ENCODE data around the gene SLC6A12.

Gene SLC6A12

GRCh38 chr12:252636-253035 is 38.7 kb upstream of the SLC6A12 start:
- WGBS, 2 experiments: 58 to 71% methylated on average over 4 to 5 of the region's 5 CpGs
- no peaks in the 10 kb centered on the region for H3K36me3 ChIP-seq (ENCODE audit: control insufficient read depth, insufficient read depth, low read length)

GRCh38 chr12:247271-247670 is 33.3 kb upstream of the SLC6A12 start:
- Histone ChIP-seq H3K4me3 (ENCODE audit: insufficient read depth, low read depth, low read length) (no peak overlapping the region), H3K27ac (ENCODE audit: insufficient read depth, low read depth, low read length, poor library complexity, severe bottlenecking) (no peak overlapping the region), H3K36me3 (ENCODE audit: control insufficient read depth, insufficient read depth, low read length) (no peaks in the 10 kb centered on the region), H3K9me3 (ENCODE audit: control insufficient read depth, low read length) (no peaks in the 10 kb centered on the region), H3K27me3 (ENCODE audit: control insufficient read depth, insufficient read depth, low read length, poor library complexity, severe bottlenecking) (no peaks in the 10 kb centered on the region), H3K4me1 (ENCODE audit: control insufficient read depth, insufficient read depth, low read length) (no peaks in the 10 kb centered on the region)
- 97 to 100% methylated on average over 1 to 2 of the region's 3 CpGs for WGBS, 2 experiments

More at GRCh38 chr12:252636-253035, 38.7 kb upstream of the SLC6A12 start:
- H3K27ac ChIP-seq (ENCODE audit: insufficient read depth, low read depth, low read length, poor library complexity, severe bottlenecking): no peak overlapping the region
- no peaks in the 10 kb centered on the region for H3K4me1 ChIP-seq (ENCODE audit: control insufficient read depth, insufficient read depth, low read length)
- no peak overlapping the region for H3K4me3 ChIP-seq (ENCODE audit: insufficient read depth, low read depth, low read length)
- no peaks in the 10 kb centered on the region for H3K27me3 ChIP-seq (ENCODE audit: control insufficient read depth, insufficient read depth, low read length, poor library complexity, severe bottlenecking)
- H3K9me3 ChIP-seq (ENCODE audit: control insufficient read depth, low read length): no peaks in the 10 kb centered on the region

GRCh38 chr12:243381-243780 is 29.4 kb upstream of the SLC6A12 start:
- H3K27ac ChIP-seq (ENCODE audit: insufficient read depth, low read depth, low read length, poor library complexity, severe bottlenecking): no peak overlapping the region
- no peaks in the 10 kb centered on the region for H3K36me3 ChIP-seq (ENCODE audit: control insufficient read depth, insufficient read depth, low read length)
- WGBS, 2 experiments: 88 to 90% methylated on average over 4 of the region's 4 CpGs
- no peaks in the 10 kb centered on the region for H3K27me3 ChIP-seq (ENCODE audit: control insufficient read depth, insufficient read depth, low read length, poor library complexity, severe bottlenecking)
- no peaks in the 10 kb centered on the region for H3K9me3 ChIP-seq (ENCODE audit: control insufficient read depth, low read length)
- H3K4me3 ChIP-seq (ENCODE audit: insufficient read depth, low read depth, low read length): no peak overlapping the region
- no peaks in the 10 kb centered on the region for H3K4me1 ChIP-seq (ENCODE audit: control insufficient read depth, insufficient read depth, low read length)

GRCh38 chr12:242496-242895 is 28.5 kb upstream of the SLC6A12 start:
- WGBS, 2 experiments: 93 to 96% methylated on average over 15 of the region's 15 CpGs
- H3K27me3 ChIP-seq (ENCODE audit: control insufficient read depth, insufficient read depth, low read length, poor library complexity, severe bottlenecking): no peaks in the 10 kb centered on the region
- no peaks in the 10 kb centered on the region for H3K36me3 ChIP-seq (ENCODE audit: control insufficient read depth, insufficient read depth, low read length)
- H3K4me3 ChIP-seq (ENCODE audit: insufficient read depth, low read depth, low read length): no peak overlapping the region
- no peaks in the 10 kb centered on the region for H3K4me1 ChIP-seq (ENCODE audit: control insufficient read depth, insufficient read depth, low read length)
- no peak overlapping the region for H3K27ac ChIP-seq (ENCODE audit: insufficient read depth, low read depth, low read length, poor library complexity, severe bottlenecking)
- no peaks in the 10 kb centered on the region for H3K9me3 ChIP-seq (ENCODE audit: control insufficient read depth, low read length)

GRCh38 chr12:241266-241665 is 27.3 kb upstream of the SLC6A12 start:
- no peaks in the 10 kb centered on the region for H3K27me3 ChIP-seq (ENCODE audit: control insufficient read depth, insufficient read depth, low read length, poor library complexity, severe bottlenecking)
- 95 to 96% methylated on average over 5 of the region's 9 CpGs for WGBS, 2 experiments
- H3K36me3 ChIP-seq (ENCODE audit: control insufficient read depth, insufficient read depth, low read length): no peaks in the 10 kb centered on the region
- H3K4me3 ChIP-seq (ENCODE audit: insufficient read depth, low read depth, low read length): no peak overlapping the region
- H3K9me3 ChIP-seq (ENCODE audit: control insufficient read depth, low read length): no peaks in the 10 kb centered on the region
- no peak overlapping the region for H3K27ac ChIP-seq (ENCODE audit: insufficient read depth, low read depth, low read length, poor library complexity, severe bottlenecking)
- H3K4me1 ChIP-seq (ENCODE audit: control insufficient read depth, insufficient read depth, low read length): no peaks in the 10 kb centered on the region

GRCh38 chr12:240566-240965 is 26.6 kb upstream of the SLC6A12 start:
- Histone ChIP-seq H3K36me3 (ENCODE audit: control insufficient read depth, insufficient read depth, low read length) (no peaks in the 10 kb centered on the region), H3K4me1 (ENCODE audit: control insufficient read depth, insufficient read depth, low read length) (no peaks in the 10 kb centered on the region)
- WGBS, 2 experiments: 89 to 95% methylated on average over 9 of the region's 9 CpGs

GRCh38 chr12:238736-239398 is 24.9 kb upstream of the SLC6A12 start:
- Histone ChIP-seq H3K27ac (ENCODE audit: insufficient read depth, low read depth, low read length, poor library complexity, severe bottlenecking) (no peak overlapping the region), H3K36me3 (ENCODE audit: control insufficient read depth, insufficient read depth, low read length) (no peaks in the 10 kb centered on the region), H3K27me3 (ENCODE audit: control insufficient read depth, insufficient read depth, low read length, poor library complexity, severe bottlenecking) (no peaks in the 10 kb centered on the region), H3K4me1 (ENCODE audit: control insufficient read depth, insufficient read depth, low read length) (no peaks in the 10 kb centered on the region), H3K4me3 (ENCODE audit: insufficient read depth, low read depth, low read length) (no peak overlapping the region), H3K9me3 (ENCODE audit: control insufficient read depth, low read length) (no peaks in the 10 kb centered on the region)
- 69 to 71% methylated on average over 18 to 19 of the region's 19 CpGs for WGBS, 2 experiments

More at GRCh38 chr12:240566-240965, 26.6 kb upstream of the SLC6A12 start:
- H3K9me3 ChIP-seq (ENCODE audit: control insufficient read depth, low read length): no peaks in the 10 kb centered on the region
- no peak overlapping the region for H3K4me3 ChIP-seq (ENCODE audit: insufficient read depth, low read depth, low read length)
- no peak overlapping the region for H3K27ac ChIP-seq (ENCODE audit: insufficient read depth, low read depth, low read length, poor library complexity, severe bottlenecking)
- no peaks in the 10 kb centered on the region for H3K27me3 ChIP-seq (ENCODE audit: control insufficient read depth, insufficient read depth, low read length, poor library complexity, severe bottlenecking)

- Histone ChIP-seq H3K9me3 (ENCODE audit: control insufficient read depth, low read length) (no peaks in the 10 kb centered on the region), H3K27ac (ENCODE audit: insufficient read depth, low read depth, low read length, poor library complexity, severe bottlenecking) (no peak overlapping the region), H3K4me1 (ENCODE audit: control insufficient read depth, insufficient read depth, low read length) (no peaks in the 10 kb centered on the region), H3K36me3 (ENCODE audit: control insufficient read depth, insufficient read depth, low read length) (no peaks in the 10 kb centered on the region), H3K4me3 (ENCODE audit: insufficient read depth, low read depth, low read length) (no peak overlapping the region), H3K27me3 (ENCODE audit: control insufficient read depth, insufficient read depth, low read length, poor library complexity, severe bottlenecking) (no peaks in the 10 kb centered on the region)
- WGBS, 2 experiments: 93 to 95% methylated on average over 9 of the region's 9 CpGs
Measured at GRCh38 chr12:238116-238515, 24.2 kb upstream of the SLC6A12 start.

- WGBS, 2 experiments: 90 to 93% methylated on average over 12 to 13 of the region's 13 CpGs
- H3K4me1 ChIP-seq (ENCODE audit: control insufficient read depth, insufficient read depth, low read length): no peaks in the 10 kb centered on the region
- H3K27me3 ChIP-seq (ENCODE audit: control insufficient read depth, insufficient read depth, low read length, poor library complexity, severe bottlenecking): peaks cover 5% of the 10 kb centered on the region
- H3K27ac ChIP-seq (ENCODE audit: insufficient read depth, low read depth, low read length, poor library complexity, severe bottlenecking): no peak overlapping the region
- no peak overlapping the region for H3K4me3 ChIP-seq (ENCODE audit: insufficient read depth, low read depth, low read length)
- no peaks in the 10 kb centered on the region for H3K36me3 ChIP-seq (ENCODE audit: control insufficient read depth, insufficient read depth, low read length)
- H3K9me3 ChIP-seq (ENCODE audit: control insufficient read depth, low read length): no peaks in the 10 kb centered on the region
Measured at GRCh38 chr12:237026-237815, 23.3 kb upstream of the SLC6A12 start.

- no peaks in the 10 kb centered on the region for H3K9me3 ChIP-seq (ENCODE audit: control insufficient read depth, low read length)
- no peak overlapping the region for H3K27ac ChIP-seq (ENCODE audit: insufficient read depth, low read depth, low read length, poor library complexity, severe bottlenecking)
- WGBS, 2 experiments: 99 to 100% methylated on average over 3 of the region's 3 CpGs
- peaks cover 3% of the 10 kb centered on the region for H3K4me1 ChIP-seq (ENCODE audit: control insufficient read depth, insufficient read depth, low read length)
- no peaks in the 10 kb centered on the region for H3K36me3 ChIP-seq (ENCODE audit: control insufficient read depth, insufficient read depth, low read length)
- H3K4me3 ChIP-seq (ENCODE audit: insufficient read depth, low read depth, low read length): no peak overlapping the region
- H3K27me3 ChIP-seq (ENCODE audit: control insufficient read depth, insufficient read depth, low read length, poor library complexity, severe bottlenecking): peaks cover 5% of the 10 kb centered on the region
Measured at GRCh38 chr12:236445-236844, 22.5 kb upstream of the SLC6A12 start.

All from ectodermal cell (in vitro differentiated cells).